CD4-positive, alpha-beta T cell (primary cell): ENCODE data around the gene SPG7. TPM values are rescaled to one million over a fixed set of nuclear protein-coding genes. Genes with fewer than 3 reads are reported as not detected.
A peak's percentile ranks its signal among the peaks of the same experiment; 100 is the strongest.

Source experiments
- ATAC-seq: fragments of 200-7000 bp; cut with Tn5 transposase; one replicate; pipeline ENCODE4 v1.10.0; 2022; ENCODE audit warnings: mild to moderate bottlenecking; ENCODE audit not compliant: poor library complexity
- CTCF ChIA-PET: fragments of 350-600 bp; sonication (Branson Sonifier 250); formaldehyde crosslinking; loops from one replicate; lab custom pipeline; 2021; ENCODE audit warnings: antibody characterized with exemption, inconsistent platforms; lab: Charles Lee
- POLR2A ChIA-PET: fragments of 350-600 bp; sonication (Branson Sonifier 250); formaldehyde crosslinking; loops from one replicate; lab custom pipeline; 2021; ENCODE audit warnings: antibody characterized with exemption, inconsistent platforms; lab: Charles Lee
- DNase-seq, 14 experiments: peaks; one replicate each; pipeline ENCODE4 v3.0.0-alpha.2; 2013 to 2020; ENCODE audit warnings: mixed read lengths in 2 of 14
- H3K27ac ChIP-seq, 2 donors: one replicate each; pipeline versions ENCODE4 v1.5.1 to v1.7.0; 2013; ENCODE audit warnings: low read length in 2 of 2, low read depth in 1 of 2, mild to moderate bottlenecking in 1 of 2
- H3K27me3 ChIP-seq, 2 experiments: 1 replicate in 1 of 2; 2 replicates in 1 of 2; pipeline versions ENCODE4 v1.6.1 to v1.7.0; 2013; ENCODE audit warnings: low read length in 2 of 2, control low read depth in 1 of 2, mild to moderate bottlenecking in 1 of 2, moderate library complexity in 1 of 2; ENCODE audit not compliant: insufficient read depth in 2 of 2, control insufficient read depth in 1 of 2
- H3K36me3 ChIP-seq: one replicate; pipeline ENCODE4 v1.6.1; 2013; ENCODE audit warnings: low read length, control low read depth; ENCODE audit not compliant: insufficient read depth
- H3K4me1 ChIP-seq: one replicate; pipeline ENCODE4 v1.6.1; 2013; ENCODE audit warnings: low read length, control low read depth; ENCODE audit not compliant: insufficient read depth
- H3K4me3 ChIP-seq: one replicate; pipeline ENCODE4 v1.5.1; 2013; ENCODE audit warnings: mild to moderate bottlenecking, low read length, moderate library complexity
- H3K9me3 ChIP-seq, 2 experiments: 1 replicate in 1 of 2; 2 replicates in 1 of 2; pipeline versions ENCODE4 v1.6.1 to v1.7.0; 2013; ENCODE audit warnings: low read length in 2 of 2, mild to moderate bottlenecking in 2 of 2, control low read depth in 1 of 2, moderate library complexity in 1 of 2; ENCODE audit not compliant: control insufficient read depth in 1 of 2, insufficient read depth in 1 of 2
- H3K27ac Mint-ChIP-seq: one replicate; pipeline ENCODE4 v1.8.0; 2020; ENCODE audit warnings: mixed read lengths
- H3K27me3 Mint-ChIP-seq: one replicate; pipeline ENCODE4 v1.8.0; 2021; ENCODE audit warnings: mixed read lengths
- H3K36me3 Mint-ChIP-seq: one replicate; pipeline ENCODE4 v1.8.0; 2021; ENCODE audit warnings: low read depth, mixed read lengths
- H3K4me1 Mint-ChIP-seq: one replicate; pipeline ENCODE4 v1.8.0; 2021; ENCODE audit warnings: low read depth, mixed read lengths
- H3K4me3 Mint-ChIP-seq: one replicate; pipeline ENCODE4 v1.8.0; 2020; ENCODE audit warnings: mild to moderate bottlenecking, mixed read lengths
- H3K9me3 Mint-ChIP-seq: one replicate; pipeline ENCODE4 v1.8.0; 2020; ENCODE audit warnings: mixed read lengths
- intact Hi-C, 2 experiments: fragments of 100-400 bp; cut with DNase I in 1 of 2; cut with micrococcal nuclease in 1 of 2; formaldehyde crosslinking; loops; one replicate each; pipeline versions ENCODE4 v1.15.1 to v1.9.0; 2023 to 2025; cut with DNase I, micrococcal nuclease
- total RNA-seq, 174 experiments: library from RNA in 2 of 174; stranded (reverse) in 2 of 174; gene quantifications; one replicate each; pipeline ENCODE4 v1.2.3 and lab custom pipeline; 2021 to 2026
- TF ChIP-seq, protein P1 (sequence below): fragments of 200-600 bp; IDR thresholded peaks from one replicate; pipeline ENCODE4 v1.8.0; 2022; ENCODE audit warnings: antibody characterized with exemption, mild to moderate bottlenecking

SPG7 gene
- total RNA-seq, 2 experiments from 2014 or later = 163 to 167 TPM

- peaks cover 41% of the 10 kb centered on the region for H3K36me3 Mint-ChIP-seq
- ATAC-seq = peak; percentile 85
- H3K27me3 ChIP-seq = no peaks in the 10 kb centered on the region
- TF ChIP-seq, protein P1, sequence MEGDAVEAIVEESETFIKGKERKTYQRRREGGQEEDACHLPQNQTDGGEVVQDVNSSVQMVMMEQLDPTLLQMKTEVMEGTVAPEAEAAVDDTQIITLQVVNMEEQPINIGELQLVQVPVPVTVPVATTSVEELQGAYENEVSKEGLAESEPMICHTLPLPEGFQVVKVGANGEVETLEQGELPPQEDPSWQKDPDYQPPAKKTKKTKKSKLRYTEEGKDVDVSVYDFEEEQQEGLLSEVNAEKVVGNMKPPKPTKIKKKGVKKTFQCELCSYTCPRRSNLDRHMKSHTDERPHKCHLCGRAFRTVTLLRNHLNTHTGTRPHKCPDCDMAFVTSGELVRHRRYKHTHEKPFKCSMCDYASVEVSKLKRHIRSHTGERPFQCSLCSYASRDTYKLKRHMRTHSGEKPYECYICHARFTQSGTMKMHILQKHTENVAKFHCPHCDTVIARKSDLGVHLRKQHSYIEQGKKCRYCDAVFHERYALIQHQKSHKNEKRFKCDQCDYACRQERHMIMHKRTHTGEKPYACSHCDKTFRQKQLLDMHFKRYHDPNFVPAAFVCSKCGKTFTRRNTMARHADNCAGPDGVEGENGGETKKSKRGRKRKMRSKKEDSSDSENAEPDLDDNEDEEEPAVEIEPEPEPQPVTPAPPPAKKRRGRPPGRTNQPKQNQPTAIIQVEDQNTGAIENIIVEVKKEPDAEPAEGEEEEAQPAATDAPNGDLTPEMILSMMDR = no peak
- H3K36me3 ChIP-seq = peaks cover 9% of the 10 kb centered on the region
- H3K4me1 Mint-ChIP-seq = peaks cover 58% of the 10 kb centered on the region
- H3K27me3 Mint-ChIP-seq = no peaks in the 10 kb centered on the region
- ChIA-PET POLR2A (interaction anchor here (0.6 to 3.3 kb wide), 10 partner anchors 14 to 167 kb away, joined by 3 to 40 read pairs (median 4); partner anchors contain the start of gene SPG7), CTCF (interaction anchor here (1.3 to 1.7 kb wide), 3 partner anchors 18 to 36 kb away, joined by 3 to 5 read pairs (median 4); no protein-coding TSS in a partner anchor)
- peak within 1 kb of the TSS; percentile 81 to 95 for H3K27ac ChIP-seq
- peaks cover 58% of the 10 kb centered on the region for H3K4me1 ChIP-seq
- peak; percentile 96 to 100 (median 98) for DNase-seq
- H3K9me3 Mint-ChIP-seq = no peaks in the 10 kb centered on the region
- intact Hi-C loops = loop anchor here (1.0 to 5.0 kb wide), 6 partner anchors 18 to 382 kb away; partner anchors contain the start of genes RPL13 (in 1 of the 2), SPG7 (in 1 of the 2) and TCF25 (in 1 of the 2)
- H3K9me3 ChIP-seq = no peaks in the 10 kb centered on the region
- peak within 1 kb of the TSS; percentile 98 for H3K4me3 Mint-ChIP-seq
- peak within 1 kb of the TSS; percentile 73 for H3K4me3 ChIP-seq
- H3K27ac Mint-ChIP-seq = peak within 1 kb of the TSS; percentile 97
These were observed 17.6 kb upstream of the SPG7 start, which contains the start of gene ANKRD11 for GRCh38 chr16:89490439-89491237. Gene ANKRD11 (minus strand): TSS chr16:89490561. CDS start chr16:89317019, 173,542 bp downstream.

DNA sequence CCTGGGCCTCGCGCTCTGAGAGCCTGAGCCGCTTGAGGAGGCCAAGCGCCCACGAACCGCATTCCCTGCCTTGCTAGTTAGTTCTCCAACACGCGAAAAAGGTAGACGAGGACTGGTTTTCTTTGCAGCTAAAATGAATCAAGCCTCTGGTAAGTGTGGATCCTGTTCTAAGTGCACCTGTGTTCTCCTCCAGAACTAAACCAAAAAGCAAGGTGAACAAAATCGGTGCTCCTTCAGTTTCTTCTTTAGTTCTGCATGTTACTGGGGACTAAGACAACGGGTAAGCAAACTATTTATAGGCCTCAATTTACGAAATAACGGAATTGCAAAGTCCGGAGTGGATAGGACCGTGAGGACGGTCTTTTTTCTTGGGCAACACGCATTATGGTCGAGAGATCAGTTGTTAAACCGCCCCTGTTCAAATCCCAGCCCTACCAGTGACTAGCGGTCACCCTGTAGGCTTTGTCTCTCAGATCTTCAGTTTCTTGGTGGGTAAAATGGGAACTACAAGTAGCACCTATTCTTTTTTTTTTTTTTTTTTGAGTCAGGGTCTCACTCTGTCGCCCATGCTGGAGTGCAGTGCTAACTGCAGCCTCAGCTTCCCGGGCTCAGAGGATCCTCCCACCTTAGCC lies 16.8 kb upstream of the SPG7 start:
- TF ChIP-seq, protein P1 = no peak
- H3K36me3 Mint-ChIP-seq = peaks cover 36% of the 10 kb centered on the region
- H3K4me1 ChIP-seq = peaks cover 51% of the 10 kb centered on the region
- H3K4me1 Mint-ChIP-seq = peaks cover 51% of the 10 kb centered on the region
- ChIA-PET POLR2A (interaction anchor here (0.6 to 3.1 kb wide), 8 partner anchors 15 to 168 kb away, joined by 3 to 21 read pairs (median 4); partner anchors contain the start of gene SPG7), CTCF (interaction anchor here (1.4 kb wide), 1 partner anchor 17 kb away, joined by 4 read pairs; no protein-coding TSS in a partner anchor)
- DNase-seq (peak in 2 of 14 experiments; percentile 49 to 60), ATAC-seq (no peak)
- H3K27ac Mint-ChIP-seq = peak overlapping the region; percentile 94
- peak overlapping the region; percentile 62 to 95 for H3K27ac ChIP-seq
- no peaks in the 10 kb centered on the region for H3K9me3 ChIP-seq
- H3K4me3 ChIP-seq = peak overlapping the region; percentile 73
- peaks cover 9% of the 10 kb centered on the region for H3K36me3 ChIP-seq
- no peaks in the 10 kb centered on the region for H3K9me3 Mint-ChIP-seq
- intact Hi-C loops = loop anchor here (2.0 to 5.0 kb wide), 3 partner anchors 43 to 381 kb away; partner anchors contain the start of gene TCF25 (in 1 of the 2)
- H3K27me3 ChIP-seq = no peaks in the 10 kb centered on the region
- peak overlapping the region; percentile 95 for H3K4me3 Mint-ChIP-seq
- no peaks in the 10 kb centered on the region for H3K27me3 Mint-ChIP-seq

DNA sequence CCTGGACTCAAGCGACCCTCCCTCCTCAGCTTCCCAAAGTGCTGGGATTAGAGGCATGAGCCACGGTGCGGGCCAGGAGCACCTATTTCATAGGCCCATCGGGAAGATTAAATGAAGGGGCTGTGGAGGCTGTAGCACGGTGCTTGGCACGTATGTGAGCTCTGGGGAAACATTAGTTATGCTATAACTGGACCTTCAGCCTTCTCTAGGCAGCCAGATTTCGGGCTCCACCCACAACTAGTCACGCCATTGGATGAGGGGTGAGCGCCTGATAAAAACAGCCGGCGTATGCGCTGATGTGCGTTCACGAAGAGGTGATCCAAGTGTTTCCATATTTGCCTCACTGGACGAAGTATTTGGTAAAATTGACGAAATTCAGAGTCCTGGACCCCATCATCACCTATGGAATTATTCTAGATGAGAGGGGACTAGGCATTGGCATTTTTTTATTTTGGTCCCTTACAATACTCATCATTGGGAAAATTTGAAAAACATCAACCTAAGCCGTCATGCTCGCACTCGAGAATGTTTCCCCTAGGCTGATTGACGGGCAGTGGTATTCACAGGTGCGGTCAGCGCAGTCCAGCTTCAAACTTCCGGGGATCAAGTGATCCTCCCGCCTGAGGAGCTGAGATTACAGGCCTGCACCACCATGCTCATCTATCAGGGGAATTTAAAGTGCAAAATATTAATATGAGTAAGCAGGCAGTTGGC lies 16.1 kb upstream of the SPG7 start:
- H3K27me3 ChIP-seq = no peaks in the 10 kb centered on the region
- H3K27ac ChIP-seq = peak overlapping the region; percentile 9 to 62
- Mint-ChIP-seq H3K4me1 (peaks cover 43% of the 10 kb centered on the region), H3K27me3 (no peaks in the 10 kb centered on the region), H3K36me3 (peaks cover 30% of the 10 kb centered on the region), H3K27ac (peak overlapping the region; percentile 94), H3K9me3 (no peaks in the 10 kb centered on the region), H3K4me3 (peak overlapping the region; percentile 95)
- DNase-seq (no peak), ATAC-seq (no peak)
- ChIA-PET POLR2A (interaction anchor here (2.0 kb wide), 1 partner anchor 16 kb away, joined by 21 read pairs; the partner anchor contains the start of gene SPG7), CTCF (no interaction called here)
- H3K4me1 ChIP-seq = peaks cover 43% of the 10 kb centered on the region
- no peaks in the 10 kb centered on the region for H3K9me3 ChIP-seq
- intact Hi-C loops = loop anchor here (2.0 to 5.0 kb wide), 3 partner anchors 43 to 380 kb away; partner anchors contain the start of gene TCF25 (in 1 of the 2)
- peaks cover 9% of the 10 kb centered on the region for H3K36me3 ChIP-seq
- H3K4me3 ChIP-seq = peak overlapping the region; percentile 73
- TF ChIP-seq, protein P1 = no peak
